Caco-2 (cell line): ENCODE data around the gene CYP3A5. TPM values are rescaled to one million over a fixed set of nuclear protein-coding genes. Genes with fewer than 3 reads are reported as not detected.

Experiments
- BruUV-seq: library from RNA; stranded (reverse); fragments of 400-500 nt; replicated peaks from 2 replicates; lab custom pipeline; 2021; lab: Mats Ljungman, UMichigan
- CTCF ChIA-PET: fragments of 300-600 bp; sonication (Branson Sonifier 250); formaldehyde crosslinking; loops from one replicate; lab custom pipeline; 2022; ENCODE audit warnings: antibody characterized with exemption; lab: Charles Lee
- POLR2A ChIA-PET: fragments of 300-600 bp; sonication (Branson Sonifier 250); formaldehyde crosslinking; loops from one replicate; lab custom pipeline; 2022; ENCODE audit warnings: antibody characterized with exemption; lab: Charles Lee
- DNase-seq, 2 experiments: peaks; one replicate each; pipeline versions ENCODE4 v3.0.0 to v3.0.0-alpha.2; 2020 to 2022
- H3K27me3 ChIP-seq: replicated peaks from 2 replicates; pipeline ENCODE4 v1.6.0; 2011; ENCODE audit warnings: low read length; ENCODE audit not compliant: control insufficient read depth, insufficient read depth
- H3K36me3 ChIP-seq: 2 replicates; pipeline ENCODE4 v1.5.1; 2011; ENCODE audit warnings: low read length; ENCODE audit not compliant: control insufficient read depth, insufficient read depth
- H3K4me1 ChIP-seq: fragments of 250-450 bp; sonication (Bioruptor Pico); 2 replicates; pipeline ENCODE4 v1.5.1; 2020; ENCODE audit warnings: mild to moderate bottlenecking
- H3K4me3 ChIP-seq: 2 replicates; pipeline ENCODE4 v1.5.1; 2011; ENCODE audit warnings: low read depth, mild to moderate bottlenecking, control low read depth, low read length
- H3K9me3 ChIP-seq: fragments of 250-450 bp; sonication (Bioruptor Pico); 2 replicates; pipeline ENCODE4 v1.5.1; 2020; ENCODE audit warnings: mild to moderate bottlenecking, moderate library complexity
- H3K27ac Mint-ChIP-seq: one replicate; pipeline ENCODE4 v1.8.0; 2022; ENCODE audit warnings: mixed read lengths; ENCODE audit not compliant: unreplicated experiment
- H3K27me3 Mint-ChIP-seq: one replicate; pipeline ENCODE4 v1.8.0; 2022; ENCODE audit warnings: mixed read lengths; ENCODE audit not compliant: insufficient read depth, unreplicated experiment
- H3K36me3 Mint-ChIP-seq: one replicate; pipeline ENCODE4 v1.8.0; 2022; ENCODE audit warnings: mild to moderate bottlenecking, mixed read lengths; ENCODE audit not compliant: insufficient read depth, unreplicated experiment
- H3K4me1 Mint-ChIP-seq: one replicate; pipeline ENCODE4 v1.8.0; 2022; ENCODE audit warnings: low read depth, mixed read lengths; ENCODE audit not compliant: unreplicated experiment
- H3K4me3 Mint-ChIP-seq: one replicate; pipeline ENCODE4 v1.8.0; 2022; ENCODE audit warnings: mild to moderate bottlenecking, moderate library complexity, mixed read lengths; ENCODE audit not compliant: unreplicated experiment
- H3K9me3 Mint-ChIP-seq: one replicate; pipeline ENCODE4 v1.8.0; 2022; ENCODE audit warnings: mixed read lengths; ENCODE audit not compliant: unreplicated experiment
- CTCF ChIP-seq, 2 experiments: fragments of 200-600 bp in 1 of 2; IDR thresholded peaks; 1 replicate in 1 of 2; 2 replicates in 1 of 2; pipeline versions ENCODE4 v1.5.1 to v1.8.0; 2011 to 2022; ENCODE audit warnings: antibody characterized with exemption in 1 of 2, control low read depth in 1 of 2, inconsistent platforms in 1 of 2, low read depth in 1 of 2, low read length in 1 of 2, mild to moderate bottlenecking in 1 of 2, moderate library complexity in 1 of 2; ENCODE audit not compliant: insufficient read depth in 1 of 2, severe bottlenecking in 1 of 2, unreplicated experiment in 1 of 2
- intact Hi-C: fragments of 100-400 bp; cut with micrococcal nuclease; formaldehyde crosslinking; loops from one replicate; pipeline ENCODE4 v1.10.0; 2022; ENCODE audit not compliant: unreplicated experiment
- total RNA-seq: library from RNA; stranded (reverse); gene quantifications from 2 replicates; pipeline ENCODE4 v1.2.3, GENCODE V29; 2022

The CYP3A5 gene
- total RNA-seq, 1 experiment from 2014 or later: 2.7 TPM

GRCh38 chr7:99720800-99721595 is 41.2 kb upstream of the CYP3A5 start:
- Histone ChIP-seq H3K36me3 (no peaks in the 10 kb centered on the region), H3K27me3 (no peaks in the 10 kb centered on the region), H3K4me3 (no peak overlapping the region), H3K4me1 (no peaks in the 10 kb centered on the region), H3K9me3 (peaks cover 11% of the 10 kb centered on the region; the same call in 1 of the 2 replicates)
- H3K4me1 Mint-ChIP-seq: no peaks in the 10 kb centered on the region
- H3K36me3 Mint-ChIP-seq: no peaks in the 10 kb centered on the region
- no TSS peak for BruUV-seq
- TF ChIP-seq CTCF (IDR thresholded peaks at IDR 0.05; ENCODE audit: insufficient read depth in 1 of 2, low read depth in 1 of 2, low read length in 1 of 2, severe bottlenecking in 1 of 2, unreplicated experiment in 1 of 2): no peak
- no peak overlapping the region for H3K4me3 Mint-ChIP-seq
- intact Hi-C loops: no loop called here
- peaks cover 14% of the 10 kb centered on the region for H3K9me3 Mint-ChIP-seq
- H3K27ac Mint-ChIP-seq: no peak overlapping the region
- ChIA-PET CTCF (no interaction called here), POLR2A (no interaction called here)
- peaks cover 2% of the 10 kb centered on the region for H3K27me3 Mint-ChIP-seq
- DNase-seq: no peak

GRCh38 chr7:99719996-99720769 is 40.4 kb upstream of the CYP3A5 start:
- H3K4me3 ChIP-seq: no peak overlapping the region
- no TSS peak for BruUV-seq
- ChIA-PET CTCF (no interaction called here), POLR2A (no interaction called here)
- intact Hi-C loops: no loop called here
- Mint-ChIP-seq H3K27ac (no peak overlapping the region), H3K36me3 (no peaks in the 10 kb centered on the region), H3K4me1 (no peaks in the 10 kb centered on the region), H3K27me3 (peaks cover 2% of the 10 kb centered on the region), H3K9me3 (peaks cover 14% of the 10 kb centered on the region), H3K4me3 (no peak overlapping the region)
- H3K27me3 ChIP-seq: no peaks in the 10 kb centered on the region
- no peak for TF ChIP-seq CTCF (IDR thresholded peaks at IDR 0.05; ENCODE audit: insufficient read depth in 1 of 2, low read depth in 1 of 2, low read length in 1 of 2, severe bottlenecking in 1 of 2, unreplicated experiment in 1 of 2)
- peaks cover 11% of the 10 kb centered on the region; the same call in 1 of the 2 replicates for H3K9me3 ChIP-seq
- H3K4me1 ChIP-seq: no peaks in the 10 kb centered on the region
- H3K36me3 ChIP-seq: no peaks in the 10 kb centered on the region
- DNase-seq: no peak

- Mint-ChIP-seq H3K27ac (no peak overlapping the region), H3K9me3 (peaks cover 11% of the 10 kb centered on the region), H3K4me1 (no peaks in the 10 kb centered on the region), H3K27me3 (peaks cover 3% of the 10 kb centered on the region), H3K4me3 (no peak overlapping the region), H3K36me3 (no peaks in the 10 kb centered on the region)
- Histone ChIP-seq H3K27me3 (no peaks in the 10 kb centered on the region), H3K4me3 (no peak overlapping the region), H3K4me1 (no peaks in the 10 kb centered on the region), H3K36me3 (no peaks in the 10 kb centered on the region), H3K9me3 (peaks cover 8% of the 10 kb centered on the region; the same call in 1 of the 2 replicates)
- BruUV-seq: no TSS peak
- POLR2A ChIA-PET: no interaction called here
- DNase-seq: no peak
- CTCF ChIA-PET: no interaction called here
- intact Hi-C loops: no loop called here
- no peak for TF ChIP-seq CTCF (IDR thresholded peaks at IDR 0.05; ENCODE audit: insufficient read depth in 1 of 2, low read depth in 1 of 2, low read length in 1 of 2, severe bottlenecking in 1 of 2, unreplicated experiment in 1 of 2)
Observed at GRCh38 chr7:99713995-99714570, 34.3 kb upstream of the CYP3A5 start.
